Body of pancreas (tissue), 4 donors: ENCODE results near the gene NDUFS7.

ENCODE experiments used
- CTCF ChIP-seq, 7 experiments: fragments of 450-650 bp in 4 of 7; fragments of 200-600 bp in 3 of 7; sonication (generic) in 3 of 7; IDR thresholded peaks; one replicate each; pipeline ENCODE4 v1.5.1; 2016 to 2019; ENCODE audit warnings: antibody characterized with exemption in 7 of 7
- POLR2A ChIP-seq, 3 donors: fragments of 450-650 bp; IDR thresholded peaks; one replicate each; pipeline ENCODE4 v1.6.1; 2016; ENCODE audit warnings: antibody characterized with exemption in 3 of 3, mild to moderate bottlenecking in 2 of 3

- TF ChIP-seq CTCF (IDR thresholded peaks at IDR 0.05) (no peak), POLR2A (IDR thresholded peaks at IDR 0.05) (no peak)
Measured at GRCh38 chr19:1360126-1360817, 23.4 kb upstream of the NDUFS7 start.
